HG03378 (cell line): Measurements from ENCODE around the gene ALOXE3.

Experiments used
- ATAC-seq: cut with Tn5 transposase; IDR thresholded peaks from one replicate; pipeline ENCODE4 v1.9.1; 2021; ENCODE audit warnings: mild to moderate bottlenecking, moderate library complexity; ENCODE audit not compliant: unreplicated experiment

ALOXE3 gene

GRCh38 chr17:8117980-8118768 lies at the start of gene ALOXE3:
TSS of gene ALOXE3 (minus strand) at chr17:8118514. CDS start at chr17:8117990, 524 bp downstream.
- ATAC-seq = no peak

GRCh38 chr17:8167526-8167925 lies 49.2 kb upstream of the ALOXE3 start:
- ATAC-seq = no peak

GRCh38 chr17:8166731-8167130 lies 48.4 kb upstream of the ALOXE3 start:
- no peak for ATAC-seq

GRCh38 chr17:8164815-8165131 lies 46.5 kb upstream of the ALOXE3 start:
- no peak for ATAC-seq

- no peak for ATAC-seq
Observed at GRCh38 chr17:8163978-8164814, 45.9 kb upstream of the ALOXE3 start.

GRCh38 chr17:8162997-8163977 lies 45.0 kb upstream of the ALOXE3 start:
- no peak for ATAC-seq

- ATAC-seq = no peak
Observed at GRCh38 chr17:8162233-8162996, 44.1 kb upstream of the ALOXE3 start, which contains the start of gene VAMP2. TSS of gene VAMP2 (minus strand) at chr17:8162948. CDS start at chr17:8162879, 69 bp downstream.

- ATAC-seq = no peak
Observed at GRCh38 chr17:8161289-8162232, 43.2 kb upstream of the ALOXE3 start.

GRCh38 chr17:8160741-8161221 lies 42.5 kb upstream of the ALOXE3 start:
- ATAC-seq = no peak

- no peak for ATAC-seq
Observed at GRCh38 chr17:8160224-8160577, 41.9 kb upstream of the ALOXE3 start.

GRCh38 chr17:8159459-8160223 lies 41.3 kb upstream of the ALOXE3 start:
- ATAC-seq = no peak

- no peak for ATAC-seq
Observed at GRCh38 chr17:8159032-8159400, 40.7 kb upstream of the ALOXE3 start.

- ATAC-seq = no peak
Observed at GRCh38 chr17:8158267-8159031, 40.1 kb upstream of the ALOXE3 start.

GRCh38 chr17:8156246-8156992 lies 38.1 kb upstream of the ALOXE3 start:
- ATAC-seq = peak; percentile 75

GRCh38 chr17:8155996-8156245 lies 37.6 kb upstream of the ALOXE3 start:
- no peak for ATAC-seq

GRCh38 chr17:8155231-8155995 lies 37.1 kb upstream of the ALOXE3 start:
- no peak for ATAC-seq
